NCI-H2196 (cell line): ENCODE data around the gene TRIP4.
"Not testable (repeated sequence)": the region's sequence is repeated elsewhere in the genome, so short reads cannot be mapped to it uniquely, and the experiment has no call there.

Experiments used
- DNase-seq: peaks from one replicate; lab custom pipeline; 2025; ENCODE audit not compliant: unreplicated experiment; lab: John Stamatoyannopoulos, UW

TRIP4 gene

GRCh38 chr15:64483749-64484148 lies 96.1 kb downstream of the TRIP4 start:
- DNase-seq = no peak

GRCh38 chr15:64485796-64486195 lies 98.2 kb downstream of the TRIP4 start:
- DNase-seq = no peak

- no peak for DNase-seq
These were observed 103.1 kb downstream of the TRIP4 start for GRCh38 chr15:64490598-64491259.

- DNase-seq = no peak
These were observed 106.0 kb downstream of the TRIP4 start for GRCh38 chr15:64493641-64494040.

DNA sequence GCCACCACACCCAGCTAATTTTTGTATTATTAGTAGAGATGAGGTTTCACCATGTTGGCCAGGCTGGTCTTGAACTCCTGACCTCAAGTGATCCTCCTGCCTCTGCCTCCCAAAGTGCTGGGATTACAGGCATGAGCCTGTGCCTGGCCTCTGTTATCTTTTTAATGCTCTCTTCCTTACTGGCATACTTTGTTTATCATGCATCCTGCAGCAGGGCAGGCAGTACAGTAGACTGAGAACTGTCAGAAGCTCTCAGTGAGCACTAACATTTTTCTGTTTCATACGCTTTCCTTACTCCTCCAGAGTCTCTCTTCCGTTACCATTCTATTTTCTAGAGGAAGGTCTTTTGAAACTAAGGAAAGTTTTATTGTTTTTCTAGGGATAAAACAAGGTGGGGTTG lies 108.3 kb downstream of the TRIP4 start:
- not testable (repeated sequence) for DNase-seq

- no peak for DNase-seq
These were observed 113.2 kb downstream of the TRIP4 start for GRCh38 chr15:64500695-64501395.

- no peak for DNase-seq
These were observed 113.7 kb downstream of the TRIP4 start for GRCh38 chr15:64501396-64501715.

DNA sequence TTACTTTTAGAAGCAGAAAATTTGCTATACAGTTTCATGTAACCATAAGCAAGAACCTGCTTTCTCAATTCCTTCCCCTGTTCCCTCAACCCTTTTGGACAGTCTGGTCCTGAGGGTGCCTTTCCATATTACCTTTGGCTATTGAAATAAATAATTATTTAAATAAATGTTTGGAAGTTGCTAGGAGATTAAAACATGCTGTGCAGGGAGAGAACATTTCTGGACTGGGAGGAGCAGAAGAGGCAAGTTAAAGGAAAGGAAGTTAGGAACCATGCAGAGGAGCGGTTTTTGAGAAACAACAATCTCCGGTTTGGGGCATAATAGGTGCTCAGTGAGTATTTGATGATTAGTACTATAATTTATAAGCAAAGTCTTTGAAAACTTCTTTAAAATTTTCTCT lies 114.5 kb downstream of the TRIP4 start:
- DNase-seq = no peak

DNA sequence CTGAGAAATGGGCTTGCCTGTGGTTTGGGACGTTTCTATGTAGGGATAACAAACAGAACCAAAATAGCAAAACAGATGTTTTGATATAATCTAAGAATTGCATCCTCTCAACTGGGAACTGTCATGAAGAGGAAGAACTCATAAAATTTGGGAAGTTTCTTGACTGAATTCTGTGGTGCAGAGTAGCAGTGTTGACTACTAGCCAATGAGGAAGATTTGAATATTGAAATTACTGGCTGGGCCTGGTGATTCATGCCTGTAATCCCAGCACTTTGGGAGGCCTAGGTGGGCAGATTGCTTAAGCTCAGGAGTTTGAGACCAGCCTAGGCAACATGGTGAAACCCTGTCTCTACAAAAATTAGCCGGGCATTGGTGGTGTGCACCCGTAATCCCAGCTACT lies 114.9 kb downstream of the TRIP4 start:
- DNase-seq = no peak

DNA sequence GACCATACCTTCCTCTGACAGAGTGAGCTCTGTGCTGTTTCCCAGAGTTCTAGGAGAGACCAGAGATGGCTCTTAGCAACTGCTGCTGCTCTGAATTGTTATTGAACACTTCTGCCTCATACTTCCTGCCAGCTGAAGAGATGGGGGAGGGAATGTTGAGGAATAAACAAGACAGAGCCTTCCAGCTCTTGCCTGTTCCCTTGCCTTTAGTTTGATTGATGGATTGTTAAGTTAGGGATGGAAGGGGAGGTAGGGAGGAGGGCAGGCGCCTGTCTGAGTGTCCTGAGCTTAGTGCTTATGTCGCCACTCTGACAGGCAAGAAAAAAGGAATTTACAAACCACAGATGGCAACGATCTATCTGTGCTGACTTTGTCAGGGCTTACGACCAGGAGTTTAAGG lies 115.6 kb downstream of the TRIP4 start:
- DNase-seq = no peak

- DNase-seq = no peak
These were observed 116.0 kb downstream of the TRIP4 start for GRCh38 chr15:64503640-64504039.
